ENCODE results near the gene HSP90AA1. TPM values are rescaled to one million over a fixed set of nuclear protein-coding genes. Genes with fewer than 3 reads are reported as not detected.
A peak's percentile ranks its signal among the peaks of the same experiment; 100 is the strongest.

HSP90AA1 gene
- total RNA-seq, 1 experiment from 2014 or later = 1,112 TPM

- no peak for TF ChIP-seq EZH2 (IDR thresholded peaks at IDR 0.05; ENCODE audit: borderline replicate concordance, low read depth, low read length, poor library complexity, severe bottlenecking)
- no peak for TF ChIP-seq CTCF (conservative IDR thresholded peaks at IDR 0.05; ENCODE audit: low read depth, low read length)
- no peaks in the 10 kb centered on the region for H3K27me3 ChIP-seq (replicated peaks; ENCODE audit: insufficient read depth, low read depth, low read length, poor library complexity)
- POLR2A ChIA-PET (ENCODE audit: low non-redundant PET) = no interaction called here
- no peaks in the 10 kb centered on the region for H3K36me3 ChIP-seq (ENCODE audit: insufficient read depth, low read length, poor library complexity, severe bottlenecking)
- BruUV-seq (replicated peaks) = no TSS peak
- H3K27ac ChIP-seq (ENCODE audit: low read depth, low read length, poor library complexity, severe bottlenecking) = no peak overlapping the region
- peaks cover 4% of the 10 kb centered on the region for H3K4me1 ChIP-seq (ENCODE audit: insufficient read depth, low read length, poor library complexity, severe bottlenecking)
- H3K4me3 ChIP-seq (ENCODE audit: low read depth, low read length, poor library complexity, severe bottlenecking) = no peak overlapping the region
- CTCF ChIA-PET = interaction anchor here (1.4 to 1.5 kb wide), 3 partner anchors 33 to 250 kb away, joined by 6 to 11 read pairs (median 10); no protein-coding TSS in a partner anchor
- no peak for DNase-seq (ENCODE audit: low spot score)
- intact Hi-C loops (cut with micrococcal nuclease; ENCODE audit: unreplicated experiment) = loop anchor here (1.0 to 5.0 kb wide), 3 partner anchors 32 to 251 kb away; partner anchors contain the start of gene DYNC1H1
- no peaks in the 10 kb centered on the region for H3K9me3 ChIP-seq (ENCODE audit: low read depth, low read length, poor library complexity, severe bottlenecking)
Measured at GRCh38 chr14:102063808-102064429, 22.9 kb downstream of the HSP90AA1 start.

- no peak overlapping the region for H3K4me3 ChIP-seq (ENCODE audit: low read depth, low read length, poor library complexity, severe bottlenecking)
- peak; percentile 95 for DNase-seq (ENCODE audit: low spot score)
- ChIA-PET POLR2A (ENCODE audit: low non-redundant PET) (interaction anchor here (0.6 kb wide), 3 partner anchors 36 to 698 kb away, joined by 3 to 14 read pairs (median 5); no protein-coding TSS in a partner anchor), CTCF (interaction anchor here (0.5 to 1.5 kb wide), 10 partner anchors 9 to 356 kb away, joined by 4 to 11 read pairs (median 6); no protein-coding TSS in a partner anchor)
- peak; percentile 72 for TF ChIP-seq CTCF (conservative IDR thresholded peaks at IDR 0.05; ENCODE audit: low read depth, low read length)
- no peak for TF ChIP-seq EZH2 (IDR thresholded peaks at IDR 0.05; ENCODE audit: borderline replicate concordance, low read depth, low read length, poor library complexity, severe bottlenecking)
- no TSS peak for BruUV-seq (replicated peaks)
- no peaks in the 10 kb centered on the region for H3K9me3 ChIP-seq (ENCODE audit: low read depth, low read length, poor library complexity, severe bottlenecking)
- H3K27me3 ChIP-seq (replicated peaks; ENCODE audit: insufficient read depth, low read depth, low read length, poor library complexity) = no peaks in the 10 kb centered on the region
- H3K36me3 ChIP-seq (ENCODE audit: insufficient read depth, low read length, poor library complexity, severe bottlenecking) = no peaks in the 10 kb centered on the region
- no peak overlapping the region for H3K27ac ChIP-seq (ENCODE audit: low read depth, low read length, poor library complexity, severe bottlenecking)
- intact Hi-C loops (cut with micrococcal nuclease; ENCODE audit: unreplicated experiment) = loop anchor here (1.0 to 5.0 kb wide), 3 partner anchors 33 to 252 kb away; partner anchors contain the start of gene DYNC1H1
- H3K4me1 ChIP-seq (ENCODE audit: insufficient read depth, low read length, poor library complexity, severe bottlenecking) = peaks cover 4% of the 10 kb centered on the region
Measured at GRCh38 chr14:102063109-102063807, 23.6 kb downstream of the HSP90AA1 start.

- Histone ChIP-seq H3K4me3 (ENCODE audit: low read depth, low read length, poor library complexity, severe bottlenecking) (no peak overlapping the region), H3K27me3 (replicated peaks; ENCODE audit: insufficient read depth, low read depth, low read length, poor library complexity) (no peaks in the 10 kb centered on the region), H3K27ac (ENCODE audit: low read depth, low read length, poor library complexity, severe bottlenecking) (no peak overlapping the region), H3K4me1 (ENCODE audit: insufficient read depth, low read length, poor library complexity, severe bottlenecking) (peaks cover 4% of the 10 kb centered on the region), H3K36me3 (ENCODE audit: insufficient read depth, low read length, poor library complexity, severe bottlenecking) (peaks cover 13% of the 10 kb centered on the region), H3K9me3 (ENCODE audit: low read depth, low read length, poor library complexity, severe bottlenecking) (no peaks in the 10 kb centered on the region)
- intact Hi-C loops (cut with micrococcal nuclease; ENCODE audit: unreplicated experiment) = no loop called here
- no TSS peak for BruUV-seq (replicated peaks)
- CTCF ChIA-PET = no interaction called here
- TF ChIP-seq EZH2 (IDR thresholded peaks at IDR 0.05; ENCODE audit: borderline replicate concordance, low read depth, low read length, poor library complexity, severe bottlenecking) (no peak), CTCF (conservative IDR thresholded peaks at IDR 0.05; ENCODE audit: low read depth, low read length) (no peak)
- DNase-seq (ENCODE audit: low spot score) = no peak
- POLR2A ChIA-PET (ENCODE audit: low non-redundant PET) = no interaction called here
Measured at GRCh38 chr14:102058961-102059360, 27.9 kb downstream of the HSP90AA1 start.
